GM10847 (cell line): Measurements from ENCODE around the gene ZNF239.

Experiments used
- POLR2A ChIP-seq: IDR thresholded peaks from 2 replicates; pipeline ENCODE4 v1.6.1; 2011; ENCODE audit not compliant: insufficient read length; ENCODE audit errors: extremely low read depth

ZNF239 gene

DNA sequence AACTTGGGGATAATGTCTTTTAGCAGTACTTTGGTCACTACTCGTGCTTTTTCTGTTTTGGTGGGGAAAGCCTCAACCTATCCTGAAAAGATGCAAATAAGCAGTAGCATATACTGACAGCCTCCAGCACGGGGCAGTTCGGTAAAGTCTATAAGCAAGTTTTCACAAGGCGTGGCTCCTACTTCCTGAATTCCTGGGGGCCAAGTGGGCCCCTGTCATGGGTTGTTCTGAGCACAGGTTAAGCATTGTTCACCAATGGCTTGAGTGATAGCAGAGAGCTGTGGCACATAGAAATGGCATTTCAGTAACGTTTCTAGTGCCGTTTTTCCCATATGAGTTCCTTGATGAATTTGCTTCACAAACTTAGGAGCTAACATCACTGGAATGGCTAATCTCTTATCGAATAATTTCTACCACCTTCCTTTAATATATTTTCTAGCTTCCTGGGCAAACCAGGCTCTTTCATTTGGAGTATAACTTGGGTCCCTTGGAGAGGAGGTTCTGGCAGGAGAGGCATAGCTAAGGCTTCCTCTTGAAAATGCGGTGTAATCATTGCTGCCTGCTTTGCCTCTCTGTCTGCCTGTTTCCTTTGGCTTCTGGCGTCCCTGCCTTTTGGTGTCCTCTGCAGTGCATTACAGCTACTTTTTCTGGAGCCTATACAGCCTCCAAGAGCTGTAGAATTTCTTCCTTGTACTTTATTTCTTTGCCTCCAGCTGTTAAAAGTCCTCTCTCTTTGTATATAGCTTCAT is 11.7 kb upstream of the ZNF239 start:
- no peak for TF ChIP-seq POLR2A

DNA sequence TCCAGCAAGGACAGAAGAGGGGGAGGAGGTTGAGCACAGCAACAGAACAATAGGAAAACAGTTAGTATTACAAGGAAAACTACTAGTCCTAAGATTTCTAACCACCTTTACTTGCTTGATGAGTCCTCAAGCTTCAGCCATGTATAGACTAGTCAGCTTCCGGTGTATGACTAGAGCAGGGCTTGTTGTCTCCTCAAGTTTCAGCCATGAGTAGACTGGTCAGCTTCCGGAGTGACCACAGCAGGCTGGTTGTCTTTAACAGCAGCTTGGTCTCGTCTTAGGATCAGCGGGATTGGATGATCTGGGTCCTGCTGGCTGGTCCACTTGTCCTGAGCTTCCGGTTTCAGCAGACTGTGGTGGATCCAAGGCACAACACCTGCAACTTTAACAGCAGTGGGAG is 10.6 kb upstream of the ZNF239 start:
- no peak for TF ChIP-seq POLR2A

DNA sequence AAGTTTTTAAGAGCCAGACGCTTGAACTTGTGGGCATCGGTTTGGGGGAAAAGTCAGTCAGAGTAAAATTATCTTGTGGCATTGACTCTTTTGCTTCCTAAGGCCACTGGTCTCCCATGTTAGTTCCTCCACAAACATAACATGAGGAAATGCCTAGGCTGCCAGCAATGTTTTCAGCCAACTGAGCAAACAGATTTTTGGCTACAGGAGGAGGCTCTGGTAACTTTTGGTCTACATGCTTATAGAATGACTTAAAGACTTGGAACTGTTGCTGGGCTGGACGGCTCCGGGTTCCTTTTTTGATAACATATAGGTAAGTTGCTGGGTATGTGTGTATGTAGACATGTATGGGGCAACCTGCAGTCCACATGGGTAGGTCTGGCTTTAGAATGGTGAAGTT is 9.6 kb upstream of the ZNF239 start:
- no peak for TF ChIP-seq POLR2A

DNA sequence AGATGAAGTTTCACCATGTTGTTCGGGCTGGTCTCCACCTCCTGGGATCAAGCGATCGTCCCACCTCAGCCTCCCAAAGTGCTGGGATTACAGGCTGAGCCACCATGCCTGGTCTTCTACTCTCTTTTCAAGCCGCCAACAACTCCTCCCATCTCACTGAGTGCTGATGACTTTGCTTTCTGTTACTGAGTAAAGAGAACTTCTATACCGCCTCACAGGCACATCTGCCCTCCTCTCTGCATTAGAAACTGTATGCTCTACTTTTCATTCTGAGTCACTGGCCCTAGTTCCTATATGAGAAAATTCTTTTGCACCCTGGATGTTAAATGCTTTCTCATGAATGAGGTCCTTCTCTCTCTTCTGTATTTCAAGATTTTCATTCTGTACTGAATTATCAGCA is 2.2 kb upstream of the ZNF239 start:
- TF ChIP-seq POLR2A = no peak

DNA sequence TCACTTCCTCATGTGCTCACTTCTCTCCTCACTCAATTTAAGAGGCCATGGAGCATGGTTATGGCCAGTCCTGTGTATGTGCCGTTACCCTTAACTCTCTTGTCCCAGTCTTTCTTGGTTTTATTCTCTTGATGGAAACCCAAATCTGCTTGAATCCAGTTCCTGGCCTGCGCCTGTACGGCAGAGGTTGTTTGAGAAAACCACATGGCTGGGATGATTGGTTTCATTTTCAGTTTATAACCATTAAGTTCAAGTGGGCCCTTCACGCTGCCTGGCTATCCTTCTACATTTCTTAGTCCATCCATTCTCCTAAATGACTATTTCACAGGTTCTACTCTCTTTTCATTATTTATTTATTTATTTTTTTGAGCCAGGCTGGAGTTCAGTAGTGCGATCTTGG is 1.6 kb upstream of the ZNF239 start:
- no peak for TF ChIP-seq POLR2A

DNA sequence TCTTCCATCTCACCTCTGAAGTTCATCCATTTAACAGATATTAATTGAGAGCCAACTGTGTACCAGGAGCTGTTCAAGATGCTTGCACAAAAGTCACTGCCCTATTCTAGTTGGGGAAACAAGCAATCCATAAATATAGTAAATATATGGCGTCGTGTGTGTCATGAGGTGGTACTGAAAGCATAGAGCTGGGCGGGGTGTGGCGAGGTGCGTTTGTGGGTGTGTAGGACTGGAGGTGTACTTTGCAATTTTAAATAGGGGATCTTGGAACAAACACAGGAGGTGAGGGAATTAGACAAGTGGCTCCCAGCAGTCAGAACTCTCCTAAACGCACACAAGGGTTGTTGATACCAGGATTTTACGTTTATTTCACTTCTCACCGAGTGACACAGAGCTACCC is 490 bp upstream of the ZNF239 start:
- no peak for TF ChIP-seq POLR2A

DNA sequence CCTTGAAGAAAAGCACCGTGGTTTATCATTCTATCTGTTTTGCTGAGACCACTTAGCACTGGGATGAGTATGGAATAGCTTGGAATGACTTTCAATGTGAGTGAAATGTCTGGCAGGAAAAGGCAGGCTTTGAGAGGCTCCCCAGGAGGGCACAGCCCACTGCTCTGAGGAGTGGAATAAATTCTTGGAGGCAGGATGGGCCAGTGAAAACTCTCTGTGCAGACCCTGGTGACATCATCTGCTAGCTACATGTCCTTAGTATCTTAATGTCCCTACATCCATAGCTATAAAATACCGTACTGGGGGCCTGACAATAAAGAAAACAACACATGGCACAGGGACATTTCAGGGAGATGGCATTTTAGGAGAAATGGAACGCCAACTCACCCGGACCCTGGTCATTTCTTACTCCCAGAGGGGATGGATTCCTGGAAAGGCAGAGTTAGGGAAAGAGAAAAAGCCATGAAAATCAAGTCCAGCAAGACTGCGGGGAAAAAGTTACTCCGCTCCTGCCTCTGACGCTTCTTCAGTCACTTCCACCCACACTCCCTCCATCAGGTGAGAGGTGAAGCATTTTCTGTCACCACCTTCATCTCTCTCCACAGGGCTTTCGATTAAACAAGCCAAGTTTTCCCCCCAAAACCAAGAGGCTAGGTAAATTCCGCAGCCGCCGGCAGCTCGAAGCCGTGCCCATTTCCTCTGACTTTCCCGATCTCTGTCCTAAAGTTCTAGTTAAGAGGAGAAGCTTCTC is 991 bp downstream of the ZNF239 start:
- TF ChIP-seq POLR2A = no peak

DNA sequence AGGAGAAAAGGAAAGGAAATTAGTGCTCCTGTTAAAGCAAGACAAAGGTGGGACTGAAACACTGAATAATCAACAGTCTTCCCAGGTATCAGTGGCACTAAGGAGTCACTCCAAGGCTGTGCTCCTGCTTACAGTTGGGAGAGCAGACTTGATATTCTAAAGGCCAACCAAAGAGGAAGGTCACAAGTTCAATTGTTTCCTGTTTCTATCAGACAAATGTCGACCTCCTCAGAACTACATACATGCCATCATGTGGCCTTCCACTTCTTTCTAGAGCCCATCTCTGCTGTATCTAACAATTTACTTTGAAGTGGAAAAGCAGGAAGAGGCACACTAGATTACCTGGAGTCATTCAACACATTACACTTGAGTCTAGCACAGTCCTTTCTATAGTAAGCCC is 3.4 kb downstream of the ZNF239 start:
- no peak for TF ChIP-seq POLR2A

DNA sequence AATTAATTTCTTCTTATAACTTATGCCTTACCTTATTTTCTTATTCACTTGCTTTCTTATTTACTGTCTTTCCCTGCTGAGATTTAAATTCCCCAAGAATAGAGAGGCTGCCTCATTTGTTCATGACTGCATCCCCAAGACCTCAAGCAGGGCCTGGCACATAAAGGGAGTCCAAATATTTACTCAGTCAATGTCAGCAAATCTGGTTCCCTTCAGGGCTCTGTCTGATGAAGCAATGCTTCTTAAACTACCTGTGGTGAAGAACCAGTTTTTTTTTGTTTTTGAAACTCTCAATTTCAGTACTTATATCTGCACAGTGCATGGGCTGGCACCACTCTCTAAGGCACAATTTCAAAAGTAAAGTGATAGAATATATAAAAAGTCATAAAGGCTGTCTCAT is 4.7 kb downstream of the ZNF239 start:
- no peak for TF ChIP-seq POLR2A

DNA sequence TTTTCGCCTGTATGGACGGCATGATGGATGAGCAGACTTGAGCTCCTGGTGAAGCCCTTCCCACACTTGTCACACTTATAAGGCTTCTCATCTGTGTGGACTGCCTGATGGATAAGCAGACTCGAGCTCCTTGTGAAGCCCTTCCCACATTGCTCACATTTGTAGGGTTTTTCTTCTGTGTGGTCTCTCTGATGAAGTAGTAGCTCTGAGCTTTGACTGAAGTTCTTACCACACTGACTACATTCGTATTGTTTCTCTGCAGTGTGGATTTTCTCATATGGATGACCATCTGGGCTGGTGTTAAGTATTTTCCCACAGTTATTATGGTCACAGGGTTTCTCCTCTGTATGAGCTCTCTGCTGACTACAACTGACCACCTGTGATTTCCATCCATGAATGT is 17.2 kb downstream of the ZNF239 start:
- TF ChIP-seq POLR2A = no peak

DNA sequence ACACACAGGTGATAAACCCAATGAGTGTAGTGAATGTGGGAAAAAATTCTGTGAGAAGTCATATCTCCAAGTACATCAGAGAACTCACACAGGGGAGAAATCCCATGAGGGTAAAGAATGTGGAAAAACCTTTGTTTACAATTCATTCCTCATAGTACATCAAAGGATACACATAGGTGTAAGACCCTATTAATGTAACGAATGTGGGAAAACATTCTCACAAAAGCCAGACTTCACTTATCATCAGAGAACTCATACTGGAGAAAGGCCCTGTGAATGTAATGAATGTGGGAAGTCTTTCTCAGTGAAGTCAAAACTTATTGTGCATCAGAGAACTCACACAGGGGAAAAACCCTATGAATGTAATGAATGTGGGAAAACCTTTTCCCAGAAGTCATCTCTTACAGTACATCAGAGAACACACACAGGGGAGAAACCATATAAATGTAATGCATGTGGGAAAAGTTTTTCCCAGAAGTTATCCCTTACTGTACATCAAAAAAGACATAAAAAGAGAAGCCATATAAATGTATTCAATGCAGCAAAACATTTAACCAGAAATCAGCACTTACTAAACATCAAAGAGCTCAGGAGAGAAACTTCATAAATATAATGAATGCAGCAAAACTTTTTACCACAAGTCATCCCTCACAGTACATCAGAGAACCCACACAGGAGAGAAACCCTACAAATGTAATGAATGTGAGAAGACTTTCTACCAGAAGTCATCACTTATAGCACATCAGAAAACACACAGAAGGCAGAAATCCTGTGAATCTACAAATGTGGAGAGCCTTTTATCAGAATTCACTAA is 49.8 kb downstream of the ZNF239 start:
- no peak for TF ChIP-seq POLR2A
